DMS114 treated with DMSO at 0.1 percent for 48 hours (cell line): Measurements from ENCODE around the gene GPC5.
"Not testable (repeated sequence)": the region's sequence is repeated elsewhere in the genome, so short reads cannot be mapped to it uniquely, and the experiment has no call there.

Experiments used
- DNase-seq: peaks from one replicate; lab custom pipeline; 2025; ENCODE audit not compliant: unreplicated experiment; lab: John Stamatoyannopoulos, UW

GPC5 gene

GRCh38 chr13:92232871-92233270, 834.5 kb downstream of the GPC5 start:
- DNase-seq: no peak

GRCh38 chr13:92251671-92252210, 853.3 kb downstream of the GPC5 start:
- DNase-seq: no peak

GRCh38 chr13:92255526-92255925, 857.1 kb downstream of the GPC5 start:
- no peak for DNase-seq

- DNase-seq: no peak
These were observed 857.8 kb downstream of the GPC5 start for GRCh38 chr13:92256211-92256610.

- DNase-seq: no peak
These were observed 860.6 kb downstream of the GPC5 start for GRCh38 chr13:92259046-92259445.

GRCh38 chr13:92259523-92259922, 861.1 kb downstream of the GPC5 start:
- no peak for DNase-seq

- DNase-seq: no peak
These were observed 861.9 kb downstream of the GPC5 start for GRCh38 chr13:92260363-92260762.

GRCh38 chr13:92262100-92262788, 863.8 kb downstream of the GPC5 start:
- DNase-seq: no peak

- no peak for DNase-seq
These were observed 867.0 kb downstream of the GPC5 start for GRCh38 chr13:92265408-92265807.

GRCh38 chr13:92270990-92271389, 872.6 kb downstream of the GPC5 start:
- no peak for DNase-seq

- DNase-seq: no peak
These were observed 873.8 kb downstream of the GPC5 start for GRCh38 chr13:92272177-92272576.

- not testable (repeated sequence) for DNase-seq
These were observed 882.6 kb downstream of the GPC5 start for GRCh38 chr13:92280986-92281385.

- not testable (repeated sequence) for DNase-seq
These were observed 892.4 kb downstream of the GPC5 start for GRCh38 chr13:92290718-92291307.

GRCh38 chr13:92294533-92294932, 896.1 kb downstream of the GPC5 start:
- DNase-seq: not testable (repeated sequence)

- not testable (repeated sequence) for DNase-seq
These were observed 897.8 kb downstream of the GPC5 start for GRCh38 chr13:92296154-92296671.

- no peak for DNase-seq
These were observed 899.8 kb downstream of the GPC5 start for GRCh38 chr13:92297971-92298942.

GRCh38 chr13:92300651-92301050, 902.2 kb downstream of the GPC5 start:
- no peak for DNase-seq

GRCh38 chr13:92303428-92303827, 905.0 kb downstream of the GPC5 start:
- DNase-seq: no peak

GRCh38 chr13:92307752-92308151, 909.3 kb downstream of the GPC5 start:
- DNase-seq: no peak

- no peak for DNase-seq
These were observed 914.4 kb downstream of the GPC5 start for GRCh38 chr13:92312823-92313222.

GRCh38 chr13:92313382-92313781, 915.0 kb downstream of the GPC5 start:
- no peak for DNase-seq
